Neural progenitor cell (in vitro differentiated cells): Measurements from ENCODE around the gene BCS1L. TPM values are rescaled to one million over a fixed set of nuclear protein-coding genes. Genes with fewer than 3 reads are reported as not detected.

ENCODE experiments used
- DNase-seq: peaks from one replicate; pipeline ENCODE4 v3.0.0-alpha.2; 2016; ENCODE audit warnings: low spot score
- H2AFZ ChIP-seq: fragments of 200-600 bp; sonication (generic); replicated peaks from 2 replicates; pipeline ENCODE4 v1.6.1; 2016; ENCODE audit warnings: antibody characterized with exemption
- H3F3A ChIP-seq: fragments of 200-600 bp; sonication (generic); 2 replicates; pipeline ENCODE4 v1.6.1; 2016; ENCODE audit warnings: antibody characterized with exemption, low read depth
- H3K27ac ChIP-seq: fragments of 200-600 bp; sonication (generic); 2 replicates; pipeline ENCODE4 v1.5.1; 2016; ENCODE audit warnings: mild to moderate bottlenecking
- H3K27me3 ChIP-seq: fragments of 200-600 bp; sonication (generic); 2 replicates; pipeline ENCODE4 v1.6.1; 2016; ENCODE audit warnings: mild to moderate bottlenecking, moderate library complexity
- H3K36me3 ChIP-seq: fragments of 200-600 bp; sonication (generic); 2 replicates; pipeline ENCODE4 v1.5.1; 2016
- H3K4me1 ChIP-seq: fragments of 200-600 bp; sonication (generic); 2 replicates; pipeline ENCODE4 v1.6.1; 2016; ENCODE audit warnings: mixed run types
- H3K4me2 ChIP-seq: fragments of 200-600 bp; sonication (generic); 2 replicates; pipeline ENCODE4 v1.6.1; 2016
- H3K4me3 ChIP-seq: fragments of 200-600 bp; sonication (generic); 2 replicates; pipeline ENCODE4 v1.5.1; 2016
- H3K79me2 ChIP-seq: fragments of 200-600 bp; sonication (generic); 2 replicates; pipeline ENCODE4 v1.6.1; 2016; ENCODE audit warnings: low read depth
- H3K9ac ChIP-seq: fragments of 200-600 bp; sonication (generic); 2 replicates; pipeline ENCODE4 v1.6.1; 2016
- H3K9me3 ChIP-seq: fragments of 200-600 bp; sonication (generic); 2 replicates; pipeline ENCODE4 v1.5.1; 2016; ENCODE audit warnings: low read depth
- H4K20me1 ChIP-seq: fragments of 200-600 bp; sonication (generic); 2 replicates; pipeline ENCODE4 v1.6.1; 2016; ENCODE audit warnings: low read depth
- H3K27ac Mint-ChIP-seq: 3 replicates; pipeline ENCODE4 v1.8.0; 2021; ENCODE audit warnings: mixed read lengths
- H3K27me3 Mint-ChIP-seq: 2 replicates; pipeline ENCODE4 v1.8.0; 2022; ENCODE audit warnings: low read depth, mild to moderate bottlenecking, inconsistent platforms, moderate library complexity, mixed read lengths; ENCODE audit not compliant: insufficient read depth
- H3K36me3 Mint-ChIP-seq: 3 replicates; pipeline ENCODE4 v1.8.0; 2021; ENCODE audit warnings: mixed read lengths
- H3K4me1 Mint-ChIP-seq: 3 replicates; pipeline ENCODE4 v1.8.0; 2021; ENCODE audit warnings: mixed read lengths
- H3K4me3 Mint-ChIP-seq: 3 replicates; pipeline ENCODE4 v1.8.0; 2021; ENCODE audit warnings: mild to moderate bottlenecking, moderate library complexity, mixed read lengths
- H3K9me3 Mint-ChIP-seq: 3 replicates; pipeline ENCODE4 v1.8.0; 2020; ENCODE audit warnings: mixed read lengths
- EZH2 ChIP-seq: fragments of 200-600 bp; sonication (generic); IDR thresholded peaks from 2 replicates; pipeline ENCODE4 v1.6.1; 2017; ENCODE audit warnings: antibody characterized with exemption, mild to moderate bottlenecking, moderate library complexity
- EZH2phosphoT487 ChIP-seq: fragments of 200-600 bp; sonication (generic); IDR thresholded peaks from 2 replicates; pipeline ENCODE4 v1.6.1; 2017; ENCODE audit warnings: antibody characterized with exemption
- total RNA-seq: library from RNA; depleted of rRNA; stranded (reverse); fragments of >200 nt; gene quantifications from 2 replicates; pipeline ENCODE4 v1.2.3, GENCODE V29; 2015; ENCODE audit warnings: low replicate concordance
- TF ChIP-seq, protein P1 (sequence below): fragments of 200-600 bp; sonication (generic); IDR thresholded peaks from 2 replicates; pipeline ENCODE4 v1.5.1; 2017; ENCODE audit warnings: antibody characterized with exemption, mild to moderate bottlenecking

Gene BCS1L, protein sequence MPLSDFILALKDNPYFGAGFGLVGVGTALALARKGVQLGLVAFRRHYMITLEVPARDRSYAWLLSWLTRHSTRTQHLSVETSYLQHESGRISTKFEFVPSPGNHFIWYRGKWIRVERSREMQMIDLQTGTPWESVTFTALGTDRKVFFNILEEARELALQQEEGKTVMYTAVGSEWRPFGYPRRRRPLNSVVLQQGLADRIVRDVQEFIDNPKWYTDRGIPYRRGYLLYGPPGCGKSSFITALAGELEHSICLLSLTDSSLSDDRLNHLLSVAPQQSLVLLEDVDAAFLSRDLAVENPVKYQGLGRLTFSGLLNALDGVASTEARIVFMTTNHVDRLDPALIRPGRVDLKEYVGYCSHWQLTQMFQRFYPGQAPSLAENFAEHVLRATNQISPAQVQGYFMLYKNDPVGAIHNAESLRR
- total RNA-seq = 23.4 and 38.3 TPM in 2 replicates

DNA sequence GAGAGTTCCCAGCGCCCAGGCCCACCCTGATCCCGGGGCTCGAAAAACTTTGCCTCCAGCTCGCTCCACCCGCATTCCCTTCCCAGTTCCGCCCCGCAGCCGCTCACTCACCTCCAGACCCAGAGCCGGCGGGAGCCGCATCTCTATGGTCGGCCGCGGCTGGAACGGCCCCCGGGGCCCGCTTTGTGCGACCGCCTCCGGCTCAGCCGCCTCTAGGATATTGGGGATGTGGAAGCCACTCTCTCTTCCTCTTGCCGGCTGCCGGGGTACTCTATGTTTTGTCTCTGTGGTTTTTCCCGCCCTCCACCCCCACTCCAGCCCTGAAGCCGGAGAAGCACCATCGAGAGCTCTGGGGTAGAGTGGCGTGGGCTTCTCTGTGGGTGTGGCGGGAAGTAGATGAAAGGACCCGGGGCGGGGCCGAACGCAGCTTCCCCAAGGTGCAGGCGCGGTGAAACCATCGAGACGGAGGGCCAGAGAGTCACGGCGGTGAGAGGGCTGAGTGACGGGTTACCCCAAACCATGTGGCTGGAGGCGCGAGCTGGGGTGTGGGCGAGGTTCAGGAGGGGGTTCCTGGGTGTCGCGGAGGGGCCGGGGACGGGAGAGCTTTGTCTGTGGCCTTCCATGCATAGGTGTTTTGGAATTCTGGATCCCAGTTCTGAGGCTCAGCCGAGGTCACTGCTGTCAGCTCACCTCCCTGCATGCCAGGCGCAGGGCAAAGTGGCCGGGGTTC, at the start of gene BCS1L, which contains the start of gene ZNF142:
TSS of gene BCS1L (plus strand) at position 426 of the 730 bp plus-strand sequence. CDS start 1,305 bp downstream, outside the sequence.
TSS of gene ZNF142 (minus strand) at position 366 of the 730 bp plus-strand sequence. CDS start 3,194 bp downstream, outside the sequence.
- peak; percentile 94 for DNase-seq
- Histone ChIP-seq H3K4me1 (peaks cover 3% of the 10 kb centered on the region), H3K27ac (peak within 1 kb of the TSS; percentile 69), H3K79me2 (peaks cover 26% of the 10 kb centered on the region), H3K4me3 (peak within 1 kb of the TSS; percentile 95), H3K9me3 (no peaks in the 10 kb centered on the region), H3K9ac (peak within 1 kb of the TSS; percentile 77), H3K36me3 (peaks cover 4% of the 10 kb centered on the region), H3K27me3 (no peaks in the 10 kb centered on the region), H4K20me1 (no peaks in the 10 kb centered on the region), H3F3A (peaks cover 9% of the 10 kb centered on the region), H3K4me2 (peak within 1 kb of the TSS; percentile 97), H2AFZ (peak within 1 kb of the TSS; percentile 97)
- peaks cover 17% of the 10 kb centered on the region for H3K36me3 Mint-ChIP-seq
- H3K4me1 Mint-ChIP-seq = peaks cover 23% of the 10 kb centered on the region
- TF ChIP-seq, protein P1, sequence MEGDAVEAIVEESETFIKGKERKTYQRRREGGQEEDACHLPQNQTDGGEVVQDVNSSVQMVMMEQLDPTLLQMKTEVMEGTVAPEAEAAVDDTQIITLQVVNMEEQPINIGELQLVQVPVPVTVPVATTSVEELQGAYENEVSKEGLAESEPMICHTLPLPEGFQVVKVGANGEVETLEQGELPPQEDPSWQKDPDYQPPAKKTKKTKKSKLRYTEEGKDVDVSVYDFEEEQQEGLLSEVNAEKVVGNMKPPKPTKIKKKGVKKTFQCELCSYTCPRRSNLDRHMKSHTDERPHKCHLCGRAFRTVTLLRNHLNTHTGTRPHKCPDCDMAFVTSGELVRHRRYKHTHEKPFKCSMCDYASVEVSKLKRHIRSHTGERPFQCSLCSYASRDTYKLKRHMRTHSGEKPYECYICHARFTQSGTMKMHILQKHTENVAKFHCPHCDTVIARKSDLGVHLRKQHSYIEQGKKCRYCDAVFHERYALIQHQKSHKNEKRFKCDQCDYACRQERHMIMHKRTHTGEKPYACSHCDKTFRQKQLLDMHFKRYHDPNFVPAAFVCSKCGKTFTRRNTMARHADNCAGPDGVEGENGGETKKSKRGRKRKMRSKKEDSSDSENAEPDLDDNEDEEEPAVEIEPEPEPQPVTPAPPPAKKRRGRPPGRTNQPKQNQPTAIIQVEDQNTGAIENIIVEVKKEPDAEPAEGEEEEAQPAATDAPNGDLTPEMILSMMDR = no peak
- TF ChIP-seq EZH2phosphoT487 (no peak), EZH2 (no peak)
- peaks cover 9% of the 10 kb centered on the region for H3K27me3 Mint-ChIP-seq
- H3K9me3 Mint-ChIP-seq = no peaks in the 10 kb centered on the region
- peak within 1 kb of the TSS; percentile 99 for H3K4me3 Mint-ChIP-seq
- H3K27ac Mint-ChIP-seq = peak within 1 kb of the TSS; percentile 96

DNA sequence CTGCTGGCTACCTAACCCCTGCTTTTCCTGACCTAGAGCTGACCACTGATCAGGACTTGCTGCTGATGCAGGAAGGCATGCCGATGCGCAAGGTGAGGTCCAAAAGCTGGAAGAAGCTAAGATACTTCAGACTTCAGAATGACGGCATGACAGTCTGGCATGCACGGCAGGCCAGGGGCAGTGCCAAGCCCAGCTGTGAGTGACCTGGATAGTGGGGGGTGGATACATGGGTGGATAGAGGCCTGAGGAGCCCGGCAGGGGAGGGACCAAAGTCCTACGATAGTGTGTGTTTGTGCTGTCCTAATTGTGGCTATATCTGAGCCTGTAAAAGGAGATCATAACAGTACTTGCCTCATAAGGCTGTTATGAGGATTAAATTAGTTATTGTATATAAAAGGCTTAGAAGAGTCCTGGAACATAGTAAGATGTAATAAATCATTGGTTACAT, 43.6 kb upstream of the BCS1L start:
- no peak overlapping the region for H3K27ac Mint-ChIP-seq
- H3K4me1 ChIP-seq = no peaks in the 10 kb centered on the region
- no peaks in the 10 kb centered on the region for H3K36me3 Mint-ChIP-seq

DNA sequence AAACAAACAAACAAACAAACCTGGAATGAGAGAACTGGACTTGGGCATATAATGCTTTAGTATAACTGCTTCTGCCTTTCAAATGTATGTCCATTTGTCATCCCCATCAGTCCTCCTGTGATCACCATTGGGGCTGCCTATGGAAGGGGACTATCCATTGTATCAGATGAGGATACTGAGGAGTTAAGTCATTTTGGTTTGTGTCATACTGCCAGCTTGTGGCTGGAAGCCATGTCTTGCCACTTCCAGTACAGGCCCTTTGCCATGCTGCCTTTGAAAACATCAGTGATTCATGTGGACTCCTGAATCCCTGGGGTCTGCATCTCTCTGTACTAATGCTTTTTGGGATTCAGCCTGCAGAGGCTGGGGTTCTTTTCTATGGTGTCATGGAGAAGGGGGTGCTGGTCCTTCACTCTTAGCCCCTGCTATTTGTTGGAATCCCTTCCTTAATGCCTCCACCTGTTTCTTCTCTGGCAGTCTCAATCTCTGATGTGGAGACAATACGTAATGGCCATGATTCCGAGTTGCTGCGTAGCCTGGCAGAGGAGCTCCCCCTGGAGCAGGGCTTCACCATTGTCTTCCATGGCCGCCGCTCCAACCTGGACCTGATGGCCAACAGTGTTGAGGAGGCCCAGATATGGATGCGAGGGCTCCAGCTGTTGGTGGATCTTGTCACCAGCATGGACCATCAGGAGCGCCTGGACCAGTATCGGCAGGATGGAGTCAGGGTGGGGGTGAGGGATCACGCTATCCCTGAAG, 41.2 kb upstream of the BCS1L start:
- H3K27me3 ChIP-seq = no peaks in the 10 kb centered on the region
- H3K4me2 ChIP-seq = no peak overlapping the region
- no peaks in the 10 kb centered on the region for H3K9me3 ChIP-seq
- no peak overlapping the region for H2AFZ ChIP-seq
- no peak overlapping the region for H3K27ac ChIP-seq
- H3K79me2 ChIP-seq = no peaks in the 10 kb centered on the region
- no peaks in the 10 kb centered on the region for H4K20me1 ChIP-seq
- Mint-ChIP-seq H3K36me3 (no peaks in the 10 kb centered on the region), H3K27me3 (peaks cover 3% of the 10 kb centered on the region), H3K9me3 (no peaks in the 10 kb centered on the region), H3K4me1 (no peaks in the 10 kb centered on the region), H3K4me3 (no peak overlapping the region), H3K27ac (no peak overlapping the region)
- TF ChIP-seq, protein P1 = peak; percentile 7
- TF ChIP-seq EZH2phosphoT487 (no peak), EZH2 (no peak)
- DNase-seq = no peak
- no peak overlapping the region for H3K9ac ChIP-seq
- no peaks in the 10 kb centered on the region for H3F3A ChIP-seq
- H3K4me3 ChIP-seq = no peak overlapping the region
- H3K4me1 ChIP-seq = no peaks in the 10 kb centered on the region
- H3K36me3 ChIP-seq = no peaks in the 10 kb centered on the region

More for the DNA sequence above, 43.6 kb upstream of the BCS1L start:
- no peak for DNase-seq
- Mint-ChIP-seq H3K4me1 (no peaks in the 10 kb centered on the region), H3K9me3 (no peaks in the 10 kb centered on the region), H3K4me3 (no peak overlapping the region), H3K27me3 (peaks cover 3% of the 10 kb centered on the region)
- no peaks in the 10 kb centered on the region for H3F3A ChIP-seq
- H3K9ac ChIP-seq = no peak overlapping the region
- H3K9me3 ChIP-seq = no peaks in the 10 kb centered on the region
- H3K79me2 ChIP-seq = no peaks in the 10 kb centered on the region
- H2AFZ ChIP-seq = no peak overlapping the region
- no peak overlapping the region for H3K27ac ChIP-seq
- H3K27me3 ChIP-seq = no peaks in the 10 kb centered on the region
- no peak overlapping the region for H3K4me2 ChIP-seq
- H3K36me3 ChIP-seq = no peaks in the 10 kb centered on the region
- H4K20me1 ChIP-seq = no peaks in the 10 kb centered on the region
- TF ChIP-seq, protein P1 = no peak
- no peak for TF ChIP-seq EZH2
- no peak for TF ChIP-seq EZH2phosphoT487
- H3K4me3 ChIP-seq = no peak overlapping the region
